SK-N-SH (cell line): ENCODE data around the gene ATP8A2. TPM values are rescaled to one million over a fixed set of nuclear protein-coding genes. Genes with fewer than 3 reads are reported as not detected.
A peak's percentile ranks its signal among the peaks of the same experiment; 100 is the strongest.

Experiments used
- CTCF ChIA-PET: fragments of 300-600, 350-600 bp; formaldehyde crosslinking; extraction: SDS; loops from one replicate; lab custom pipeline; 2021; lab: Yijun Ruan, JAX
- POLR2A ChIA-PET: fragments of 350-600 bp; sonication (Branson Sonifier 250); formaldehyde crosslinking; extraction: SDS; loops from one replicate; lab custom pipeline; 2020; ENCODE audit warnings: antibody characterized with exemption, inconsistent platforms; lab: Yijun Ruan, JAX
- DNase-seq: peaks from one replicate; pipeline ENCODE4 v3.0.0; 2012
- H2AFZ ChIP-seq: fragments of 200-600 bp; sonication (generic); 2 replicates; pipeline ENCODE4 v1.8.1; 2016; ENCODE audit warnings: antibody characterized with exemption, mild to moderate bottlenecking, low read depth
- H3F3A ChIP-seq: fragments of 200-600 bp; sonication (generic); replicated peaks from 2 replicates; pipeline ENCODE3; 2016; ENCODE audit warnings: antibody characterized with exemption, mild to moderate bottlenecking; ENCODE audit not compliant: insufficient read depth
- H3K27ac ChIP-seq, 2 experiments: fragments of 200-500 bp in 1 of 2; fragments of 200-600 bp in 1 of 2; sonication (Bioruptor generic) in 1 of 2; sonication (generic), shearing (Covaris generic) in 1 of 2; 2 replicates each; pipeline versions ENCODE4 v1.5.1 to v1.6.1; 2014 to 2016; ENCODE audit warnings: low read depth in 2 of 2, inconsistent platforms in 1 of 2, low read length in 1 of 2, mild to moderate bottlenecking in 1 of 2, mixed read lengths in 1 of 2
- H3K27me3 ChIP-seq: fragments of 200-600 bp; sonication (generic), shearing (Covaris generic); 2 replicates; pipeline ENCODE4 v1.6.1; 2016; ENCODE audit warnings: mixed run types; ENCODE audit not compliant: insufficient read depth
- H3K36me3 ChIP-seq, 2 experiments: fragments of 200-500 bp in 1 of 2; fragments of 200-600 bp in 1 of 2; sonication (Bioruptor generic) in 1 of 2; sonication (generic) in 1 of 2; replicated peaks in 1 of 2; 2 replicates each; pipeline versions ENCODE3 to v1.5.1; 2014 to 2016; ENCODE audit warnings: low read length in 1 of 2, mild to moderate bottlenecking in 1 of 2; ENCODE audit not compliant: insufficient read depth in 2 of 2, control insufficient read depth in 1 of 2
- H3K4me1 ChIP-seq, 2 experiments: fragments of 200-500 bp in 1 of 2; fragments of 200-600 bp in 1 of 2; sonication (Bioruptor generic) in 1 of 2; sonication (generic), shearing (Covaris generic) in 1 of 2; 2 replicates each; pipeline versions ENCODE4 v1.5.1 to v1.6.1; 2014 to 2016; ENCODE audit warnings: low read depth in 1 of 2, low read length in 1 of 2, mixed run types in 1 of 2; ENCODE audit not compliant: insufficient read depth in 2 of 2, control insufficient read depth in 1 of 2
- H3K4me2 ChIP-seq: fragments of 200-600 bp; sonication (generic), shearing (Covaris generic); 2 replicates; pipeline ENCODE4 v1.6.1; 2017; ENCODE audit warnings: mixed run types
- H3K4me3 ChIP-seq, 2 experiments: fragments of 200-500 bp in 1 of 2; fragments of 200-600 bp in 1 of 2; sonication (Bioruptor generic) in 1 of 2; sonication (generic), shearing (Covaris generic) in 1 of 2; 2 replicates each; pipeline versions ENCODE4 v1.5.1 to v1.8.1; 2014 to 2016; ENCODE audit warnings: low read depth in 2 of 2, inconsistent platforms in 1 of 2, low read length in 1 of 2, mild to moderate bottlenecking in 1 of 2, mixed read lengths in 1 of 2, moderate library complexity in 1 of 2
- H3K79me2 ChIP-seq: fragments of 200-600 bp; sonication (generic); 2 replicates; pipeline ENCODE4 v1.8.1; 2017; ENCODE audit warnings: mild to moderate bottlenecking; ENCODE audit not compliant: insufficient read depth
- H3K9ac ChIP-seq: fragments of 200-600 bp; sonication (generic); 2 replicates; pipeline ENCODE4 v1.6.1; 2017; ENCODE audit warnings: mixed run types
- H3K9me2 ChIP-seq: fragments of 200-600 bp; sonication (generic); 2 replicates; pipeline ENCODE4 v1.6.1; 2017; ENCODE audit warnings: mixed run types
- H3K9me3 ChIP-seq: fragments of 200-600 bp; sonication (generic); 2 replicates; pipeline ENCODE4 v1.6.1; 2017; ENCODE audit warnings: mixed run types, mild to moderate bottlenecking, moderate library complexity
- H4K20me1 ChIP-seq: fragments of 200-600 bp; sonication (generic); 2 replicates; pipeline ENCODE4 v1.6.1; 2017; ENCODE audit warnings: mild to moderate bottlenecking, mixed run types; ENCODE audit not compliant: insufficient read depth
- ELF1 ChIP-seq: IDR thresholded peaks from 2 replicates; pipeline ENCODE4 v1.4.0; 2012
- EP300 ChIP-seq, 2 experiments: IDR thresholded peaks; 2 replicates each; pipeline versions ENCODE4 v1.4.0 to v1.6.1; 2012; ENCODE audit warnings: borderline replicate concordance in 1 of 2, low read depth in 1 of 2, low read length in 1 of 2
- FOXJ3 ChIP-seq: sonication (generic); formaldehyde crosslinking; IDR thresholded peaks from 2 replicates; pipeline ENCODE4 v1.5.1; 2020; ENCODE audit warnings: mild to moderate bottlenecking, missing genetic modification reagents
- FOXM1 ChIP-seq: IDR thresholded peaks from 2 replicates; pipeline ENCODE4 v1.4.0; 2012; ENCODE audit warnings: low read depth, mild to moderate bottlenecking
- GATA2 ChIP-seq: sonication (generic); formaldehyde crosslinking; IDR thresholded peaks from 2 replicates; pipeline ENCODE4 v1.5.0; 2020; ENCODE audit warnings: mild to moderate bottlenecking, missing genetic modification reagents
- IRF3 ChIP-seq: fragments of 150-350 bp; IDR thresholded peaks from 2 replicates; pipeline ENCODE4 v1.6.1; 2016; ENCODE audit warnings: mild to moderate bottlenecking, low read depth, low read length
- JUND ChIP-seq: IDR thresholded peaks from 2 replicates; pipeline ENCODE4 v1.4.0; 2012
- MEF2A ChIP-seq: IDR thresholded peaks from 2 replicates; pipeline ENCODE4 v1.4.0; 2012; ENCODE audit warnings: low read depth, borderline replicate concordance
- NRF1 ChIP-seq: IDR thresholded peaks from 2 replicates; pipeline ENCODE4 v1.6.1; 2012; ENCODE audit warnings: low read depth, mild to moderate bottlenecking, low read length
- RCOR1 ChIP-seq: fragments of 150-350 bp; IDR thresholded peaks from 2 replicates; pipeline ENCODE4 v1.6.1; 2017; ENCODE audit warnings: antibody characterized with exemption, low read length
- SIN3A ChIP-seq: IDR thresholded peaks from 2 replicates; pipeline ENCODE4 v1.6.1; 2012; ENCODE audit warnings: low read depth, mild to moderate bottlenecking, low read length, moderate library complexity, borderline replicate concordance
- TAF1 ChIP-seq: IDR thresholded peaks from 2 replicates; pipeline ENCODE4 v1.6.1; 2012; ENCODE audit warnings: low read depth, mild to moderate bottlenecking, low read length, moderate library complexity, borderline replicate concordance
- TEAD4 ChIP-seq: IDR thresholded peaks from 2 replicates; pipeline ENCODE4 v1.4.0; 2012; ENCODE audit warnings: mild to moderate bottlenecking, borderline replicate concordance; ENCODE audit not compliant: insufficient read depth
- USF2 ChIP-seq: fragments of 150-350 bp; IDR thresholded peaks from 2 replicates; pipeline ENCODE4 v1.6.1; 2017; ENCODE audit warnings: antibody characterized with exemption, low read length, low read depth, borderline replicate concordance
- YY1 ChIP-seq: IDR thresholded peaks from 2 replicates; pipeline ENCODE4 v1.4.0; 2012; ENCODE audit warnings: low read depth, mild to moderate bottlenecking
- ZBTB33 ChIP-seq: IDR thresholded peaks from 2 replicates; pipeline ENCODE4 v1.4.0; 2012; ENCODE audit warnings: low read depth, borderline replicate concordance
- WGBS: methylation state at CpG from one replicate; pipeline ENCODE4 v1.1.6; 2017; ENCODE audit warnings: low lambda C conversion rate; 5-methylcytosine and 5-hydroxymethylcytosine counted together
- polyA plus RNA-seq, 3 experiments: library from polyadenylated mRNA; depleted of rRNA; stranded (reverse); fragments of >200 nt; gene quantifications; 2 replicates each; pipeline ENCODE4 v1.2.3, GENCODE V29; 2012
- TF ChIP-seq, protein P1 (sequence below): IDR thresholded peaks from 2 replicates; pipeline ENCODE4; 2012

ATP8A2 gene
- polyA plus RNA-seq, 1 of the 3 experiments (the other 2 are of a cell fraction) = 0.02 TPM

- DNase-seq = peak; percentile 27
- 65% methylated on average over 10 of the region's 10 CpGs for WGBS
- Histone ChIP-seq H3K4me1 (no peaks in the 10 kb centered on the region; a peak in 1 of 4 replicates), H3F3A (no peaks in the 10 kb centered on the region), H3K36me3 (no peaks in the 10 kb centered on the region), H3K4me2 (0 out of 2 replicates have a peak overlapping the region, but pooled peaks have one; percentile 55), H4K20me1 (no peaks in the 10 kb centered on the region), H3K79me2 (no peaks in the 10 kb centered on the region), H3K4me3 (no peak overlapping the region; a peak in 1 of 4 replicates), H3K9ac (no peak overlapping the region), H3K27ac (no peak overlapping the region), H3K9me2 (no peaks in the 10 kb centered on the region)
- ChIA-PET POLR2A (no interaction called here), CTCF (interaction anchor here (0.8 to 1.8 kb wide), 4 partner anchors 10 to 477 kb away, joined by 3 to 4 read pairs (median 3); no protein-coding TSS in a partner anchor)
- TF ChIP-seq TEAD4 = no peak
- no peak for TF ChIP-seq TAF1
- no peak for TF ChIP-seq FOXJ3 (CRISPR knock-in tag)
- TF ChIP-seq, all 33 proteins: peak for 0
- Histone ChIP-seq H2AFZ (no peak overlapping the region), H3K27me3 (peaks cover 45% of the 10 kb centered on the region), H3K9me3 (no peaks in the 10 kb centered on the region)
Measured at GRCh38 chr13:26052337-26052736, 680.6 kb downstream of the ATP8A2 start.

DNA sequence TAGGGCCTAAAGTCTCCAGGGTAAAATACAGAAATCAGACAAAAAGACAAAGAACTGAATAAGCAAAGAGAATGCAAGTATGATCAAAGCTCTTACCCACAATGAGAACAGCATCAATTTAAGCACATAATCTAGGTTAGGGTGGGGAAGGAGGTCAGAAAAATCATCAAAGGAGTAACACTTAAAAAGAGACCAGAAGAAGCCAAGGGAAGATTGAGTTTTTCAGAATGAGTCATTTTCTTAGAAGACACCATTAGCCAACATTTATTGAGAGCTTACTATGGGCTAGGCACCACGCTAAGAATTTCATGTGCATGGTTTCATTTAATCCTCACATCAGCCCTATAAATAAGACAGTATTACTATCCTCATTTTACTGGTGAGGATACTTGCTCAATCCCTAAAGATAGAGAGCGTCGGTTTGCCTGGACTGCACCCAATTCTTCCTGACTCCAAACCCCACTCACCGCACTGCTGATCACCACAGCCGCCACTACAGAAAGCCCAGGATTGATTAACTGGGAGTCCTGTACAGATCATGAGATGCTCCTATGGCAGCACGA lies 681.7 kb downstream of the ATP8A2 start:
- no peaks in the 10 kb centered on the region for H3K36me3 ChIP-seq
- H3K79me2 ChIP-seq = no peaks in the 10 kb centered on the region
- no peaks in the 10 kb centered on the region; a peak in 1 of 4 replicates for H3K4me1 ChIP-seq
- CTCF ChIA-PET = interaction anchor here (0.7 to 1.0 kb wide), 3 partner anchors 10 to 479 kb away, joined by 3 to 4 read pairs (median 3); no protein-coding TSS in a partner anchor
- no peaks in the 10 kb centered on the region for H4K20me1 ChIP-seq
- H3K9me3 ChIP-seq = no peaks in the 10 kb centered on the region
- no peak for DNase-seq
- no peaks in the 10 kb centered on the region for H3K9me2 ChIP-seq
- no peak overlapping the region for H3K27ac ChIP-seq
- no peak overlapping the region for H3K9ac ChIP-seq
- H2AFZ ChIP-seq = no peak overlapping the region
- H3K4me3 ChIP-seq = no peak overlapping the region
- H3F3A ChIP-seq = no peaks in the 10 kb centered on the region
- POLR2A ChIA-PET = no interaction called here
- 69% methylated on average over 6 of the region's 6 CpGs for WGBS
- no peak for TF ChIP-seq MEF2A
- no peak for TF ChIP-seq ZBTB33
- TF ChIP-seq YY1 = no peak
- TF ChIP-seq GATA2 (CRISPR knock-in tag) = no peak
- TF ChIP-seq, all 33 proteins: peak for 0
- H3K27me3 ChIP-seq = peaks cover 42% of the 10 kb centered on the region
- H3K4me2 ChIP-seq = no peak overlapping the region

DNA sequence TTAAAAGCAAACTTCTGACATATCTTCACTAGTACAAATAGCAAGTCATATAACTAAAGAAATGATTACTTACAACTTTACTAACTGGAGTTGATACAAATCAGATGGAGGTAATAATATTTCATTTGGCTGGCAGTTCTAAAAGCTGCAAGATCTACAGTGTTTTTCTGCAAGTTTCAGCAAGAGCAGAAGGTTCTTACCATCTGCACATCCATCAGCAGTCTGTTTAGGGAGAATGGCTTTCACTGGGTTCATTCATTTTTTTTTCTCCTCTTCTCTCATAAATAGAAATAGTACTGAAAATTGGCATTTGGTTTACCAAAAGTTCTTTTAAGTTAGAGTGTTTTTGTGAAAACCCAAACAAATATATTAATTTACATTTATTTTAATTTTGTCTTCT lies 683.1 kb downstream of the ATP8A2 start:
- Histone ChIP-seq H3K9me3 (no peaks in the 10 kb centered on the region), H3K79me2 (no peaks in the 10 kb centered on the region), H2AFZ (no peak overlapping the region), H3K27ac (no peak overlapping the region), H3K36me3 (no peaks in the 10 kb centered on the region), H3K4me3 (no peak overlapping the region), H3K4me1 (no peaks in the 10 kb centered on the region; a peak in 1 of 4 replicates), H3F3A (no peaks in the 10 kb centered on the region), H4K20me1 (no peaks in the 10 kb centered on the region), H3K27me3 (peaks cover 28% of the 10 kb centered on the region), H3K9me2 (no peaks in the 10 kb centered on the region), H3K4me2 (no peak overlapping the region), H3K9ac (no peak overlapping the region)
- POLR2A ChIA-PET = no interaction called here
- CTCF ChIA-PET = interaction anchor here (4.9 kb wide), 1 partner anchor 480 kb away, joined by 28 read pairs; no protein-coding TSS in a partner anchor
- DNase-seq = no peak
- TF ChIP-seq FOXM1 (no peak), GATA2 (CRISPR knock-in tag) (no peak), SIN3A (no peak), NRF1 (no peak), USF2 (no peak), FOXJ3 (CRISPR knock-in tag) (no peak), ELF1 (no peak), RCOR1 (no peak), JUND (no peak), IRF3 (no peak), TEAD4 (no peak), EP300 (IDR thresholded peaks at IDR 0.05; ENCODE audit: borderline replicate concordance in 1 of 2, low read depth in 1 of 2, low read length in 1 of 2) (no peak)
- TF ChIP-seq, protein P1, sequence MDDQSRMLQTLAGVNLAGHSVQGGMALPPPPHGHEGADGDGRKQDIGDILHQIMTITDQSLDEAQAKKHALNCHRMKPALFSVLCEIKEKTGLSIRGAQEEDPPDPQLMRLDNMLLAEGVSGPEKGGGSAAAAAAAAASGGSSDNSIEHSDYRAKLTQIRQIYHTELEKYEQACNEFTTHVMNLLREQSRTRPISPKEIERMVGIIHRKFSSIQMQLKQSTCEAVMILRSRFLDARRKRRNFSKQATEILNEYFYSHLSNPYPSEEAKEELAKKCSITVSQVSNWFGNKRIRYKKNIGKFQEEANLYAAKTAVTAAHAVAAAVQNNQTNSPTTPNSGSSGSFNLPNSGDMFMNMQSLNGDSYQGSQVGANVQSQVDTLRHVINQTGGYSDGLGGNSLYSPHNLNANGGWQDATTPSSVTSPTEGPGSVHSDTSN = no peak
